ENCODE results near the gene NCF2.

Gene NCF2

DNA sequence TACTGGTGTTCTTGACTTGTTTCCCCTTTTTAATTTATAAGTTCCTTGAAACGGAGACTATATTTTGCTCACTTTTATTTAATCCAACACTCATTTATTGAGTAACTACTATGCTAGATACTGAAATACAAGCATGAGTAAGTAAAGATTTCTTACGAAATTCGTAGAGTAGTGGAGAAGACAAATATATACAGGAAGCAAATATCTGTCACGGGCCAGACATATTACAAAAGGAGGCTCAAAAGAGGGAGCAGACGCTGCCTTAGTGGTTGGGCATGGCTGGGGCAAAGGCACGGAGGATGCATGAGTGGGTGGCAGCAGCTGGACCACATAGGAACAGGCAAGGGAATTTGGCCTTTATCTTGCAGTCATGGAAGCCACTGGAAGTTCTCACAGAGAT is 6.8 kb downstream of the NCF2 start:
- DNase-seq: no peak

DNA sequence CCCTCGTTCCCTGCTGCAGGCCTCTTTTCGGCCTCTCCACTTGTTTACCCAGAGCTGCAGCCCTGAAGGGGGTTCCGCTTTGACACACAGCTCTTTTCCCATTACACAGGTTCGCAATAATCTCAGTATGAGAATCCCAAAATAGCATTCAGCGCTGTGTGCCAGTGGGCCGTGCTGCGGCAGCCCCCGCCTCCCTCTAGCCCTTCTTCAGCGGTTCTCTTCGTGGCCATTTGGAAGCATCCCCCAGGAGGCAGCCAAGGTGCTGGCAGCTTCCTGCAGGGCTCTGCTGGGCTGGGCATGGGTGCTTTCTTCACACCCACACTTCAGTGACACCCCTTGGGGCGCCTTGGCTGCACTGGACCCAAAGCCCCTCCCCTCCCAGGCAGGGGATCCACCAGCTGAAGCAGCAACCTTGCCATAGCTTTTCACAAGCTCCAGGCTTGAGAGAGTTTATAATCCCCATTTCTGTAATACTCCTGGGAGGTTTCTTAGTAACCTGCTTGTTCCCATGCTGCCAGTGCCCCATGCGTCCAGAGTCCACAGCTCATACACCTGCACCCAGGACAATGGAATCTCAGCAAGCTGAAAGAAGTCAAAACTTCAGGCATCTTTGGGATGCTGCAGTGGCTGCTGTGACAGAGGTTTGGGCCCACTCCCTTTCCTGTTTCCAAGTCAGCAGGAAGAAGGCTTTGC is 8.1 kb downstream of the NCF2 start:
- no peak for DNase-seq

DNA sequence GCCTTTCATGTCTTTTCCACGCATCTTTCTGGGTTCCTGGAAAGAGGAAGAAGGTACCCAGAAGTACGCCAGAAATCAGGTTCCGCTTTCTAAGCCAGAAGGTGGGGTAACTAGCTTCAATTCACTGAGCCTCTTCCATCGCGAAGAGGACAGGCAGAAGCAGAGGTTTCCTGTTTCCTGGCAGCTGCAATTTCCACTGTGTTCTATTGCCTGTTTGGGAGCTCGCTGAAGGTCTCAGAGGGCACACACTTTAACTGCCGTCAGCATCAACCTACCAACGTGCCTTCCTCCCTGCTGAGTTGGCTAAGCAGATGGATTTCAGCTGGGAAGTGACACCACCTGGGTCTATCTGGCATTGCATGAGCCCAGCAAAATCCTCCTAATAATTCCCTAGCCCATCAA is 10.0 kb downstream of the NCF2 start:
- DNase-seq: peak in 1 of 5 experiments; percentile 30

DNA sequence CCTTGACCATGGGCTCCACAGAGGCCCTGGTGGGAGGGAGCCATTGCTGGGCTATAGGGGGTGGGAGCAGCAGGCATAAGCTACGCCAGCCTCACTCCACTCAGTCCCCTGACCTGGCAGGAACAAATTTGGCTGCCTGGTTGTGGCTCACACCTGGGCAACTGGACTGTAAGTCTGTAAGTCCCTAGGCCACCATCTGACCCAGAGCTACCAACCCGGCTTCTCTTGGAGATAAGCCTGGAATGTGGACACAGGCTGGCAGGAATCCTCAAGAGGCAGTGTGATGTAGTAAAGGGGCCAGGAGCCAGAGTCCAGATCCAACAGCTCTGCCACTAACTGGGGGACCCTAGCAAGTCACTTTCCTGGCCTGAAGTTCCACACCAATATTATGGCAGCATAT is 11.4 kb downstream of the NCF2 start:
- DNase-seq: no peak

DNA sequence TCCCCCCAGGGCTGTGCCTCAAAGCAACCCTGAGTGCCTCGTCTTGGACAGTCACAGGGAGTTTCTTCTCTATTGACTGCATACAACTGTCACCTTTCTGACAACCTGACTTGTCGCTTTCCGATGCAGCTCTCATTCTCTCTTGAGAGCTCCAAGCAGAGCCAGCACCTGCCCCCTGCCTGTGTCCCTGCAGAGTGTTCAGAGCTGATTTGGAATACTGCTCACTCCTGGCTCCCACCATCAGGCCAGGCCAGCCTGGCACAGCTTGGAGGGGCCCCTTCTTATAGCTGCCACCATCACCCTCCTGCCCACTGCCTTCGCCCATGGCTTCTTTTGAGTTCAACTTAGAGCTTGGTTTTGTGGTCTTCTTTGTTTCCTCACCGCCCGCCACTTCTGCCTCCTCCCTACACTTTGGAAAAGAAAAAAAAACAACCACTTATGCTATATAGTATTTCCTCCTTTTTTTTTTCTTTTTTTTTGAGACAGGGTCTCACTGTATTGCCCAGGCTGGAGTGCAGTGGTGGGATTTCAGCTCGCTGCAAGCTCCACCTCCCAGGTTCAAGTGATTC is 12.3 kb downstream of the NCF2 start:
- DNase-seq: no peak

DNA sequence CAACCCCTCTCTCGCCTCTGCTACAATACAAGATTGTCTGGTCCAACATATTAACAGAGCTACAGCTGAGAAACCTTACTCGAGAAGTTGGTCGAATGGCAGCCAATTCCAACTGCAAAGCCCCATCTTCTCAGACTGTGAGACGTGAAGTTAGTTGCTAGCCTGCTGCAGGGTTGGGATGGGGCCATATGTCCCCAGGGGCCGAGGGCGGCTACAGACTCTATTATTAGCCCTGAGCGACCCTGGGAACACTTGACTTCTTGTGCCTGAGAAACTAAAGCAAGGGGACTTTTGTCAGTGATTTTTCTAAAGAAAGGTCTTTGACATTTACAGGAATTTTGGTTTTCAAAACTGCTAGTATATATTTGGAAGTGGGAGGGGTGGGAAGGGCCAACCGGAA is 13.7 kb downstream of the NCF2 start:
- no peak for DNase-seq

DNA sequence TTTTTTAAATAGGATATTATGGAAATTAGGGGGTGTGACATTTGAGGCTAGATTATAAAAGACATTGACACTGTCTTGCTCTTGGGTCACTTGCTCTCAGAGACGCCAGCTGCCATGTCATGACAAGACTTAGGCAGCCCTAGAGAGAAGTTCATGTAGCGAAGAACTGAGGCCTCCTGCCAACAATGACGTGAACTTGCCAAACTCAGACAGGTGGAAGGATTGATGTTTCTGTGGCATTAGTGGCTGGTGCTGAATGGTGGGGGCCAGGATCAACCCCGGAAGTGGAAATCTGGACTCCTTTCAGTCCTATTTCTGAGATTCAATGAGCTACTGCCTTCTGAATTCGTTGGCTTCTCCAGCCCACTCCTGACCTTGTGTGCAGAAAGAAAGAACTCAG is 14.7 kb downstream of the NCF2 start:
- no peak for DNase-seq

DNA sequence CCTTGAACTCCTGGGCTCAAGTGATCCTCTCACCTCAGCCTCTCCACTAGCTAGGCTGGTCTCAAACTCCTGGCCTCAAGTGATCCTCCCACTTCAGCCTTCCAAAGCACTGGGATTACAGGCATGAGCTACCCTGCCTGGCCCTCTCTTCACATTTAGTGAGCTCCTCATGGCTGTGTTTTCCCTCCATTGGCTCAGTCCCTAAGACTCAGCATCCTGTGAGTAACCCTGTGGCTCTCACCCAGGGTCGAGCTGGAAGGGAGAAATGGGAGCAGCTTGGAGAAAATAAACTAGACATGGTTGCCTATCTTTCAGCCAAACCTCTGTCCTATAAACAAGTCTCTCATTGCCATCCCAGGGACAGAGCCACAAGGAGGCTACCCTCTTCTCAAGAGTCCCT is 17.5 kb downstream of the NCF2 start:
- DNase-seq: no peak

DNA sequence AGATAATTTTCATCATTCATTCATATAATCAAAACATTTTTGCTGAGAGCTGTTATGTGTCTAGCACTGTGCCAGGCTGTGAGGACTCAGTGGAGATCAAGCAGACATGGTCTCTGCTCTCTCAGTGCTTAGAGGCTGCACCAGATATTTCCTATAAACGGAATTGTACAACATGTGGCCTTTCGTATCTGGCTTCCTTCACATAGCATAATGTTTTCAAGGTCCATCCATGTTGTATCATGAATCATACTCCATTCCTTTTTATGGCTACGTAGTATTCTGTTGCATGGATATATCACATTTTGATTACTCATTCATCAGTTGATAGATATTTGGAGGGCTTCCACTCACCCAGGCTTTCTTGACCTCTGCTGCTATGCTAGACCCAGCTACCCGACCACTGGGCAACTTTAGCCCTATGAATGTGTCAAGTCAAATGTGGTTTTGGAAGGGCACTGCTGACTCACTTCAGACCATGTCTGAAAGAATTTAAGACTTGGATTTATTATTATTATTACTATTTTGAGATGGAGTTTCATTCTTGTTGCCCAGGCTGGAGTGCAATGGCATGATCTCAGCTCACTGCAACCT is 18.5 kb downstream of the NCF2 start:
- no peak for DNase-seq

DNA sequence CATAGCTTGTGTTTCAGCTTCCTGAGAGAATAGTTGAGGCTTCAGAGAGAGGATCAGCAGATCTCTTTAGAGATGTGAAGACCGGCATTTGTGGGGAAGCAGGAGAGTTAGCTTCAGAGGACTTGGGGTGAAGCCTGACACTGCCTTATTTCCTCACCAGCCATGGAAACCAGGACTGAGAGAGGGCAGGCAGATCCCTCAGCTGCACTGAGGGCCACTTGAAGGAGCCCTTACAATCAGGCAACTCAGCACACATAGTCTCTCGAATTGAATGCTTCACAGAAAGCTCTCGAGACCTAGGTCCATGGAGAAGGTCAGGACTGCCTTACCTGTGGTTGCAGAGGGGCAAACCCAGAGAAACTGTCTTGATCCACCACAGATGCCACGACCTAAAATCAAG is 19.8 kb downstream of the NCF2 start:
- DNase-seq: no peak

DNA sequence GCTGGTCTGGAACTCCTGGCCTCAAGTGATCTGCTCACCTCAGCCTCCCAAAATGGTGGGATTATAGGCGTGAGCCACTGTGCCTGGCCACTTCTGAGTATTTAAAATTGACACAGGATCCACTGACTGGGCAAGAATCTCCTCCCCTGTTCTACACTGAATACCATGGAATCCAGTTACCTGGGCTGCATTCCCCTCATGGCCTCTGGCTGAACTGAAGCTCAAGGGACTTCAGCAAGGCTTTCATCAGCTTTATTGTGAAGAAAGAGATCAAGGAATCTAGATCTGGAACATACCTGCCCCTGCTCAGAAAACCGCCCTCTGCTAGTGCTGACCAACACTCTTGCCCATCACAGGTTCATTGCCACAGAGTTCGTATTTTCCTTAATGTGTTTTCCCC is 20.5 kb downstream of the NCF2 start:
- DNase-seq: no peak

DNA sequence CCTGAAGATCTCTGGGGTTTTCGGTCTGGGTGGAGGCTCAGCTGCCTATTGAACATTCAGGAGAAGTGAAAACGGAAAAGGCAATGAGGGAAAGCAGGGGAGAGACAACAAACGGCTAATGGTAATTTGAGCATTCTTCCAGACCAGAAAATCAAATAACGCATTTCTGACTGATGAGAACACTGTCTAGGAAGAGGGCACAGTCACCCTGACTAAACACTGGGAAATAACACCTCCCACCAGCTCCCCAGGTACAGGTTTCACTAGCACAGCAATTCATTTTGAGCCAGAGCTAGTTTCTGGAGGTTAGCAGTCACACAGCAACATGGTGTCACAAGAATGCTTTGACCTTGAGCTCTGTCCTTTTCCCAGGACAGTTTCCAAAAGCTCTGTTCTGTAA is 21.1 kb downstream of the NCF2 start:
- DNase-seq: no peak

DNA sequence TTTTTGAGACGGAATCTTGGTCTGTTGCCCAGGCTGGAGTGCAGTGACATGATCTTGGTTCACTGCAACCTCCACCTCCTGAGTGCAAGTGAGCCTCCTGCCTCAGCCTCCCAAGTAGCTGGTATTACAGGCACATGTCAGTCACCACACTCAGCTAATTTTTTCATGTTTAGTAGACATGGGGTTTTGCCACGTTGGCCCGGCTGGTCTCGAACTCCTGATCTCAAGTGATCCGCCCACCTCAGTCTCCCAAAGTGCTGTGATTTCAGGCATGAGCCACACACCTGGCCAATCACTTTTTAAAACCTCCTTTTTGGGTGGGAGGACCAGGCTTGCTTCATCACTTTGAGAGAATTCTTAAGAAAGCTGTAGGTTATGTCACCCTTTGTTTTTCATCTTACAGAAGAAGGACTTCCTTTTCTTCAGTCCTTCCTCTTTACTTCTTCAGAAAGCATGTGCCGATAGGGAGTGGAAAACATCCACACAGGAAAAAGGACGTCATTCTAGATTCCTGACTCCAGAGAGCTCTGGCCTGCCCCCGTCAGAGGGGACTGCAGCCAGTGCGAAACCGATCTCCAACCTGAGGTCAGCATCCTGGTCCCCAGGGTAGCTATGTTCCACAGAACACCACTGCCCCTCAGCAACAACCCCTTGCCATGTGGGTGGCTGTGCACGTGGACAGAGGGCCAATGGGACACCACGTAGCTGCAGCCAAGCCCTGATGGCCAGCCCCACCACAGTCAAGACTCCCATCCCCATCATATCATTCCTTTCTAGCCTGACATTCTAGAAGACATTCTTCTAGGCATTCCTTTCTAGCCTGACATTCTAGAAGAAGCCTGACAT is 21.9 kb downstream of the NCF2 start:
- no peak for DNase-seq

DNA sequence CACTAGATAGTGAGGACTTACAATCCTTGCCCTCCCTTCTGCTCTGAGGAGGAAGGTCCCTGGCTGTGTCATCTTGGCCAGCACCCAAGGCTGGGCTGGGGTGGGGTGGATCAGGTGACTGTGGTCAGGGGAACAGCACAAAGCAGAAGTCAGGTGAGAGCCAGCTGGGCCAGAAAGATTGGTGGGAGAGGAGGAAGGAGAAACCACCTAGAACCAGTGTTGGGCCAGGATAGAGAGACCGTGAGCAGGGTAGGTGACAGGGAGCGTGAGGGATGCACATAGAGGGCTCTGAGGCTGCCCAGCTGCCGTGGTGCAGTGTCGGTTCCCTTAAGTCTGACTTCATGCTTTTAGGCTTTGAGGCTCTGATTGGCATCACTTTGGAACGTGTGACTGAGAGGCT is 22.7 kb downstream of the NCF2 start:
- no peak for DNase-seq

DNA sequence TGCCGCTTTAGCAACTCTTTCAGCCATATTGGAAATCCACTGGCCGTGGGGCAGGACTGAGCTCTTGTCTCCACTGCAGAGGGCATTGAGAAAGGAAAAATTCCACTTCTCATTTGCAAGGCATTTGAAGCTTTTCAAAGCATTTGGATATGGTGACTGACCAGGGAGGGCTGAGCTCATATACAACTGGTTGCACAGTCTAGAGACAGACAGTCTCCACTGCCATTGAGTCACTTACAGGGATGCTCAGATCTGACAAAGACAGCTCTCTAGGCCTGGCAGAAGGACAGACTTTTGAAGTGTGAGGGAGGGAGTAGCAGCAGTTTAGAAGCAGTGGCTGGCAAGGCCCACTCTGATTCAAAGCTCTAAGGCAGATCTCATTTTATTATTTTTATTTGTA is 24.2 kb downstream of the NCF2 start:
- no peak for DNase-seq

DNA sequence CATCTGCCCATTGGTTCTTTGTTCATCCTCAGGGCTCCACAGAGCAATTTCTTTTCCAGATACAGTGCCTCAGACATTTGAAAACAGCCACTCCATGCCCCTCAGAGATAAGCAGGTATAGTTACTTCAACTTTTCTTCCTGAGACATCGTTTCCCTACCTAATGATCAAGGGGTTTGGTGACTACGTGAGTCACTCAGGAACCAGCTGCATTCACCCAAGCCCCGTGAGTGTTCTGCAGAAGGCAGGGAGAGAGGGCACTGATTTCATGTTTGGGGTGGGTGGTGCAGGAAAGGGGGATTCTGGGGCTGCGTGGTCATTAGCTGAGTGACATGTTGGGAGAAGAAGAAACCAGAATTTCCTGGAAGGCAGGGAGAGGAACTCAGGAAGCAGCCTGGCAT is 25.0 kb downstream of the NCF2 start:
- no peak for DNase-seq

DNA sequence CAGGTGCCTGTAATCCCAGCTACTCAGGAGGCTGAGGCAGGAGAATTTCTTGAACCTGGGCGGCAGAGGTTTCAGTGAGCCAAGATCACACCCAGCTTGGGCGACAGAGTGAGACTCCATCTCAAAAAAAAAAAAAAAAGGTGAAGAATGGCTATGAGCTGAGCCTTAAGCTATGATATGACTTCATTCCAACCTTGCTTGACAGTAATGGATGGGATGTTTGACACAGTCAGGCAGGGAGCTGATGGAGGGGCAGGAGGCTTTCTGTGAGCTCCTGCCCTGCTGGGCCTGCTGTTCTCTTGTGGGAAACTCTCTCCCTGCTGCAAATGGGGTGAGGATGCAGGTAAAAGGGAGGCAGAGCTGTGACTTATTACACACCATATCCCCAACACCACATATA is 27.6 kb downstream of the NCF2 start:
- no peak for DNase-seq

DNA sequence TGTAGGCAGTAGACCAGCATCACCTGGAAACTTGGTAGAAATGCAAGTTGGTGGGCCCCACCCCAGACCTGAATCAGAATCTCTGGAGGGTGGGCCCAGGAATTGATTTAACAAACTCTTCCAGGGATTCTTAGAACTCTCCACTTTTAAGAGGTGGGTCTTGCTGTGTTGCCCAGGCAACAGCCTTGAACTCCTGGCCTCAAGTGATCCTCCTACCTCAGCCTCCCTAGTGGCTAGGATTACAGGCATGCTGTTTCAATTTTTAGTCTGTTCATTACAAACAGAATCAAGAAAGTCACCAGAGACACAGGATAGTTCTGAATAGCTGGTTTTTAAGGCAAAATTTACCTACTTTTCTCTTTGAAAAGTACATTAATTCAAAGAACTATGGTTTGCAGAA is 31.2 kb downstream of the NCF2 start:
- no peak for DNase-seq

DNA sequence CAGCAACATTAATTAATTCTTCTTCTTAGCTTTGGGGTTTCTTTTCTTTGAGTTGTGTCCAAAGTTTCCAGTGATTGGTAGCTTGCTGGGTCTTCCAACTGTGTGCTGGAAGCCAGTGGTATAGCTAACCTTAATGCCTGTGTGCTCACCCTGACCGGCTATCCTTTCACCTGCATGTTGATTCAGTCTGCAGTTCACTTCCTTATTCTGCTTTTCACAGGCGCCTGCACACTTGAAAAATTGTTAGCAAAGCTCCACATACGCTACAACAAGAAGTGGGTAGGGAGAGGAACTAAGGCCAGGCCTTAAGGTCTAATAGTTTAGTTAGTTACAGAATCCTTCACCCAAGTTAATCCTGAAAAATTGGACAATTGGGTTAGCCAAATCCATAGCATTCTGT is 35.7 kb downstream of the NCF2 start:
- no peak for DNase-seq

DNA sequence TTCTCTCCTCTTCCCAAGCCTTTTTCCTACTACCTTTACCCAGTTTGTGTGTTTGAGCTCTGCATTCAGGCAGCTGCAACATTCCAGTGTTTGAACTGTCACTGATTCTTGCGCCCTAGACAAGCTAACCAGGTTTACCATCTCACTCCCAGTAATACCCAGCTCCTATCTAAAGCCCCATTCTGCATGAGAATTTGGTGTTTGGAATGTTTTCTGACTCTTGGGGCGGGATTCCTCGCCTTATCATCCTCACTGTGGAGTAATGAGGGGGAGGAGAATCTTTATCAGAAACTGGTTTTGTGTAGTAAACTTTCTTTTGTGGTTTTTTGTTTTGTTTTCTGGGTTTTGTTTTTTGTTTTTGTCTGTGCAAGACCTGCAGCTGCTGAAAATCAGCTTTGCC is 36.5 kb downstream of the NCF2 start:
- DNase-seq: no peak

DNA sequence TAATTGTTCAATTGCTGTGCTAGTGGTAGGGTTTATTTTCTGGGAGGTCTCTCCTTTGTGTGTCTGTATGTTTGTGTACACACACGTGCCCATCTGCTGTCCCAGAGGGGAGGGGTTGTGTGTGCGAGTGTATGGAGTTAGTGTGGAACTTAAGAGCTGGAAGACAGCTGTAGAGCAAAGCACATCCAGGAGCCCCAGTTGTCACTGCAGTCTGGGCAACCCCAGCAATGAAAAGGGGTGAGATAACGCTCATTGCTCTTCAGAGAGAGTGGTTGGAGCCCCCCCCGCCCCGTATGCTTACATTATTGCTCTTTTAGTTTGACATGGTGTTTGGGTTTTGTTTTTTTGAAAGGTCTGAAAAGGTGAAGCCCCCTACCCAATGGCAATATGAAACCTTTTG is 36.9 kb downstream of the NCF2 start:
- no peak for DNase-seq

DNA sequence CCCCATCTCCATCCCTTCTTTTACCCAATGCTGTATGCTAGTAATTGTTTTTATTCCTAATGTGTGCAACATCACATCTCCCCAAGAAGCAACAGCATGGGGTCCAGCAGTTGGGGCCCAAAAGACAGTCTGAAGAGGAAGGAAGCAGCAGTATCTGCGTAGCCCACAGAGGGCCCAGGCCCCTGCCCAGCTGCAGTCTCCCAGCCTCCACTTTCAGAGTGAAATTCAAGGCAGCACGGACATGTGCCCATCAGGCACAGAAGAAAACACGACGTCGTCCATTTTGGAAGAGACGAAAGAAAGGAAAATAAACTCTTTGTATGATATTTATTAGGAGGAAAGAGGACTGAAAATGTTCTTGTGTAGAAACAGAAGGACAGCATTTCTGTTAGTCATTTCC is 37.4 kb downstream of the NCF2 start:
- no peak for DNase-seq

DNA sequence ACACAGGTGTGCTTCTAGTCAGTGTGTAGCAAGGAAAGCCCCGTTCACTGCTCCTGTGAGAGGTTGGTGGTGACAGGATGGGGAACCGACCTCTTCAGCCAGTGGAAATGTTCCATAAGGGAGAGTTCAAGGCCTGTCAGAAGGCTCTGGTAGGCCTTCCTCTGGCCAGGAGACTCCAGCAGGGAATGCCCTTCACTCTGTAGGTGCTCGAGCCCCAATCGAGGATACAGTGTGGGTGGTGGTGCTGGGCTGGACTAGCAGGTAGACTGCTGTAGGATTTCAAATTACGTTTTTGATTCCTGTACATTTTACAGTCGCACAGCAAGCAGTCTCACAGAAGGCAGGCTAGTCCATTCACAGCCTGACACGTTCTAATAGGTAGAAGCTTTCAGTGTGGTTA is 37.8 kb downstream of the NCF2 start:
- no peak for DNase-seq

DNA sequence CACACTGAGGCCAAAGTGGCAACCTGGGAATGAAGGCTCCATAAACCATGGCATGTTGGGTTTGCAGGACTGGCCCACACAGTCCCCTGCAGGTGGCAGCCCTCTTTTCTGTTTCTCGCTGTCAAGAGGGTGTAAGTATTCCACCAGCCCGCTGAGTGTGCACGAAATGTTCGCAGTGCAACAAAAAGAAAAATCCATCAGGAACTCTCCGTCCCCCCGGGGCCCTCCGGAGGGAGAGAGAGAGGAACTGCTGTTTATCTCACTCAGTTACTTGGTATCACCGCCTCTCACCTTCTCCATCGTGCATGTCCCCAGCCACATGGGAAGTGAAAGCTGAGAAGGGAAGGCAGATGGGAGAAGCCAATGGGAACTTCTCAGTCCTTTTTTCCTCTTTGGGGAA is 38.3 kb downstream of the NCF2 start:
- no peak for DNase-seq
